HG03108 (cell line): Measurements from ENCODE around the gene PUDP.

ENCODE experiments used
- ATAC-seq: cut with Tn5 transposase; IDR thresholded peaks from one replicate; pipeline ENCODE4 v1.9.1; 2021; ENCODE audit warnings: moderate library complexity; ENCODE audit not compliant: unreplicated experiment

Gene PUDP

DNA sequence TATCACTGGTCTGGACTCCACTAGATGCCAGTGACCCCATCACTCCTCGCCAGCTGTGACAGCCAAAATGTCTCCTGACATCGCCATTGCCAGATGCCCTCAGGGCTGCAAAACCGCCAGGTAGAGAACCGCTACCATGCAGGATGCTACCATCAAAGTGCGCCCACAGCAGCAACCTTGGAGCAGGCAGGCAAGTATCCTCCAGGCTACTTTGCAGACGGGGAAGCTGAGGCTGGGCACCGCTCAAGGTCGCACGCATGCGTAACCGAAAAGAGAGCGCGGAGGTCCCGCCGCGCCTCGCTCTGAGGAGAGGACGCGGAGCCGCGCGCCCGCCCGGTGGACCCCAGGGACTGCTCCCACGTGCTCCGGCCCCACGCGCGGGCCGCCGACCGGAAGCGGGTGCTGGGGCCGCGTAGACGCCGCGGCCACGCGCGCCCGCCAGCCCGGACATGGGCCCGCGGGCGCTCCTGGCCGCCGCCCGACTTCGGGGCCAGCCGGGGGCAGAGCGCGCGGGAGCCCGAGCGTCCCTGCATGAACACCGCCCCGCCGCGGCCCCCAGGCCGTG, 458 bp downstream of the PUDP start, which contains the start of gene STS:
TSS of gene STS (plus strand) at position 300 of the 565 bp plus-strand sequence. CDS start 105,488 bp downstream, outside the sequence.
- peak; percentile 43 for ATAC-seq

DNA sequence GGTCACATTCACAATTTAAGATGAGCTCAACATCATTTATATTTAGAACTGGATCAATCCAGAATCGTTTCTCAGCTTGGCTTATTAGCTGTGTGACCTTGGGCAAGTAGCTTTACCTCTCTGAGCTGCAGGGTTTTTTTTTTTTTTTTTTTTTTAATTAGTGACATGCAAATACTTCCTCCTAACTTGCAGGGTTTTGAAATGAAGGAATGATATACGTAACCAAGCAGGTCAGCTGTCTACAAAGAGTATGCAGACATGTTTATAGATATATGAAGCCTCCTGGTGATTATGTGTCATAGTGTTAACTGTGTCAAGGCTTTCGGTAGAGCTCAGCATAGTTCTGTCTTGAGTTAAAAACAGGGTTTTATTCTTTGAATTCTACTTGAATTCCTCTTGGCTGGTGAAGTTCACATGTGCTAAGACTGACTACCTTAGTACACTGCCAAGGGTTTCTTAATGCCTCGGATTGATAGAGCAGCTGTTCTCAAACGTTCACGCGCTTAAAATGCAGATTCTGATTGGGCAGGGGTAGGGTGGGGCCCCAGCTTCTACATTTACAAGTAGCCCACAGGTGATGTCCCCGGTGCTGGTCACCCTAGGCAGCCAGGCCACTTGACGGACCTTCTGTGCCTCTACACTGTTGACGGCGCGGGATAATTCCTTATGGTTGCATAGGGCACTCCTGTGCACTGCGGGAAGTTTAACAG, 1.1 kb downstream of the PUDP start:
- peak; percentile 17 for ATAC-seq

DNA sequence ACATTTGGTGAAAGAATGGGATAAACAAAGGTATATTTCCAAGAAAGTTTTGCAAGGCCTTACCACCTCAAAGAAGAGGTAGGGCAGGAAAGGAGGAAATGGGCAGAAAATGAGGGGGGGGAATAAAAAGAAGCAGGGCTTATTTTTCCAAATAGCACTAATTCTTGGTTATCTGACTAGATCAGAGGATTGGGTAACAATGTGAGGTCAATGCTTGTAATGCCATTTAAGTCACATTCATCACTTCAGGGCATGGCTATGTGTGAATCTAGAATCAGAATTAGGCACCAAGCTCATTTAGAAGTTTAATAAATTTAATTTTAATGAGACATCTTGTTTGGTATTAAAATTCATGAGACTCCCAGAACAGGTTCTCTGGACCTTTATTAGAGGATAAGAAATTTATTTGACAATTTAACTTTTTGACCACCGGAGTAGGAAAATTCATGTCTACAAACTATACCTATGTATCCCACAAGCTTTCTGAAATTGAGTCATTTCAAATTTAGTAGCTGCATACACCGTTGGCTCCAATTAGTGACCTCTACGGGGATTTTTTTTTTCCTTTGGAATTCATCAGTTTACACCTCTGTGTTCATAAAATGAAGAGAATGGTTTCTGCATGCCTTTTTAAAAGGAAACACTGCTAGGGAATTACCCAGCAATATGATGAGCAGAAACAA, 1.8 kb downstream of the PUDP start:
- ATAC-seq, result no peak

DNA sequence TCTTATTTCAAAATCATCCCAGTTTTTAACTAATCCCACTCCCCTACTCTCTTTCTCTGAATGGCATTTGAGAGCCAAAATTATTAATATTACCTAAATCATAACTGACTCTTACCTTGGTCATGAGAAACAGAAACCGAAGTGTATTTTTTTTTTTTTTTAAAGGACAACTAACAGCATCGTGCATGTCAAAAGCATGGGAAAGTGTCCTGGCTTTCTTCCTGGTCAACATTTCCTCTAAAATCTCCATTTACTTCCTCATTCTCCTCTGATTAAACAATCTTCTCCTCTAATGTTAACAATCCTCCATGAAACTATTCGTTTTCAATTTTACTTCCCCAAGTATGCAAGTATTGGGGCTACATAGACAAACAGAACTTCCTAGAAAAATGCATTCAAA, 2.5 kb downstream of the PUDP start:
- no peak for ATAC-seq

GRCh38 chrX:7143941-7144525, 3.9 kb downstream of the PUDP start:
- ATAC-seq, result no peak

- no peak for ATAC-seq
Measured at GRCh38 chrX:7143076-7143475, 4.9 kb downstream of the PUDP start.

DNA sequence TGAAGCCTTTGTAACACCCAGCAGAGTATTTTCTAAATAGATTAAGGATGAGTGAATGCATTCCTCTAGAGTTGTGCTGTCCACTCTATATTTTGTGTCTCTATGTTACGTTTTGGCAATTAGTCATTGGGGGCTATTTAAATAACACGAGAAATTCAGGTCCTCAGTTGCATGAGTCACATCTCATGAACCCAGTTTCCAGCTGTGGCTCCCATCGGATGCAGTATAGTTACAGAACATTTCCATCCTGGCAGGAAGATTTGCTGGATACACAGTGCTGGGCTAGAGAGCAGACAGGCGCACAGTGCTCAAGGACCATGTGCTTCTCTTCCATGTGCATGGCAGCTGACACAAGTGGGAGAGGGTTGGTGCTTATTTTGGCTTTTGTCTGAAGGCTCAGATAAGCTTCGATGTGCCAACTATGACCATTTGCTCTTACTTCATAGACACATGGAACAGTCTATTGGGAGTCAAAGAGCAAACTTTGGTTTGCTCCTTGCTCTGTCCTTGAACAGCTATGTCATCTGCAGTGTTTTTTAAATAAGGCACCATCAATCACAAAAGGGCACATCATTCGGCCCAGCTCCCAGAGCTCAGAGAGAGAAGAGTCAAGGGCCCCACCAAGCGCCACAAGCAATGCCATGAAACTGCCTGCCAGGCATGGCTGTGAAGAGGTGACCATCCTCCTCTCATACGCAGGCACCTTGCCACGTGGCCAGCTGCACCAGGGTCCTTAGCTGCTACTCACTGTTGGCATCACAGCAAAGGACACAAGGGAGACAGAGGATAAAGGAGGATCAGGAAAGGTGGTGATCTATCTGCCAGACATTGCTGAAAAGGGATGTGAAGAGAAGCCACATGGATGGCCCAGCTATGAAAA, 8.5 kb downstream of the PUDP start:
- no peak for ATAC-seq

DNA sequence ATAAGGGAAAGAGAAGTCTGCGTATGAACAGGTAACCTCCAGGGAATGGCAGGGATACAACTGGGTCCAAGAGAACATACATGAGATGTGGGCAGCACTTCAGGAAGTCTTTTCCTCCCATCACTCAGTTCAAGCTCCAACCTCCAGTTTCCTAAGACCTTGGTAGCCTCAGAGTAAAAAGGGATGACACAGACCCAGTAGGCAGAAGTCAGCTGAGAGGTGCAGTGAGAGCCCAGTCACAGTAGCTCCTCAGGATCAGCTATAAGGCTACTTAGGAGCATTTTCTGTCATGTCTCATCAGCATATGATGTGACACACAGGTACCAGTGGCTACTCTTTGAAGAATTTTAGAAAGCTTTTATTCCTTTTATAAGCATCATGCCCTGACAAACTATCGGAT, 13.0 kb downstream of the PUDP start:
- ATAC-seq, result no peak

GRCh38 chrX:7133050-7133440, 14.9 kb downstream of the PUDP start:
- no peak for ATAC-seq

- ATAC-seq, result peak; percentile 56
Measured at GRCh38 chrX:7132335-7133049, 15.5 kb downstream of the PUDP start.

- no peak for ATAC-seq
Measured at GRCh38 chrX:7131621-7132020, 16.3 kb downstream of the PUDP start.

DNA sequence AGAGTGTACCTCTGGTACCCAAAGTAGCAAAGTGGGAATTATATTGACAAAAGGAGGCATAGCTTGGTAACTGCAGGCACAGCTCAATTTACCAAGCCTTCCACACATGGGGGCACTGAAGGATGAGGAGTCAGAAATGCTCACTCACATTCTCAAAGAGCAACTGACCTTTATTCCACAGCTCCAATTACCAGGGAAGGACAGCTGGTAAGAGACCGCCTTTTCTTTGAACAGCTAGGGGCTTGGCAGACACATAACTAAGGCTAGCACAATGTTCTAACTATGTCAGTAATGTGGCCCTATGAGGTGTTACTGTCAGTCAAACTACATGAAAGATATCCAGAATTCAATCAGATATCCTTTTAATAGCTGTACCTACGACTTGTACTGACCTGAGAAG, 20.9 kb downstream of the PUDP start:
- ATAC-seq, result no peak

GRCh38 chrX:7120878-7121219, 27.1 kb downstream of the PUDP start:
- ATAC-seq, result no peak

DNA sequence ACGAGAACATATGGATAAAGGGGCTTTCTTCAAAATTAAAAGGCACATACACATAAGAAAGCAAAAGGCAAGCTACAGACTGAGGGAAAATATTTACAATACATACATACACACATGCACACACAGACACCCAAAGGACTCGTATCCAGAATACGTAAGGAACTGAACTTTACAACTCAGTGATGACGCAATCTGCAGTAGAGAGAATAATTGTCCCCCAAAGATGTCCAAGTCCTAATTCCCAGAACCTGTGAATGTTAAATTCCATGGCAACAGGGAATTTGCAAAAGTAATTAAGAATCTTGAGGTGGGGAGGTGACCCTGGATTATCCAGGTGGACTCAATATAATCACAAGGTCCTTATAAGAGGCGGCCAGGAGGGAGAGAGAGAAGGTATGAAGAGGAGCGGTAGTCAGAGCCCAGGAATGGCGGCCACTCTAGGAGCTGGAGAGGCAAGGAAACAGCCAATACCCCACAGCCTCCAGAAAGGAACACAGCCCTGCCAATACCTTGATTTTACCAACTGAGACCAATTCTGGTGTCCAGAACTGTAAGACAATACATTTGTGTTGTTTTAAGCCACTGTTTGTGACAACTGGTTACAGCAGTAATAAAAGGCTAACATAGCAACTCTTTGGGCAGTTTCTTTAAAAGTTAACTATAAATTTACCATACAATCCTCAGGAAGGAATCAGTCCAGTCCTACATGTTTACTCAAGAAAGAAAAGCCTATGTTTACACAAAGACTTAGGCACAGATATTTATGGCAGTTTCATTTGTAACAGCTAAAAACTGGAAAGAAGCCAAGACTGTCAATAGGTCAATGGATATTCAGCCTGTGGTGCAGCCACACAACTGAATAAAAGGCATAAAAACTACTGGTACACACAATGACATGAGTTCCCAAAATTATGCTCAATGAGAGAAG, 27.7 kb downstream of the PUDP start:
- no peak for ATAC-seq

- ATAC-seq, result peak; percentile 42
Measured at GRCh38 chrX:7117587-7117986, 30.4 kb downstream of the PUDP start.

GRCh38 chrX:7116081-7116480, 31.9 kb downstream of the PUDP start:
- no peak for ATAC-seq

DNA sequence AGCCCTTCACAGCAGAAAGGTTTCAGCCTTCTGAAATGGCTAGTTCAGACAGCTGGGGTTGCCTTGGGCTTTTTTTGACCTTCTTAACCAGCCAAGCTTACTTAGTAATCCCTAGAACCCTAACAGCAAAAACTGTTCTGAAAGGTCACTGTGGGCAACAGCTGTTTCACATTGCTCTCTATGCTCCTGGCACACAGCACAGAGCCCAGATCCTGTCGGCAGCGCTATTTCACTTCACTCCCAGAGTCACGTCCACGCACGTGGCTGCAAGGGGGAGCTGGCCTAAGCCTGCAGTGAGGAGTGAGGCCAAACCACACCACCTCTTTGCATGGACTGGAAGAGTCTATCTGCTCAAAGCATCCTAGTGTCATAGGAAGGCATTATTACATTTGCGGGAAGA, 32.4 kb downstream of the PUDP start:
- ATAC-seq, result peak; percentile 73

DNA sequence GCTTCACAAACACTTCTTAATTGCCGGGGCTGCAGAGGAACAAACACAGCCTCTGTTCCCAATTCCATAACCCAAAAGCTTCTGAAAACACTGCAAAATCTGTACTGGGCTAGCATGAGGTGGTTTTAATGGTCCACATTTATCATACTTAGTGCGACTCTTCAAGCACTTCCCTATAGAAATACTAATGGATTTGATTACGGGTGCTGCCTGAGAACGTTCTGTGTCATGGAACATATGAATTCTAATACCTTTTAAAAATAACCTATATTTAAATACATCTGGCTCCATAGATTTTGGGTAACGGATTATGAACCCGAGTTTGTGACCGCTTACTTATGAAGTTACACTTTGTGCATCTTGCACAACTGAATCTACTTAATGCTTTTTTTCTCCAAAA, 35.9 kb downstream of the PUDP start:
- ATAC-seq, result no peak

DNA sequence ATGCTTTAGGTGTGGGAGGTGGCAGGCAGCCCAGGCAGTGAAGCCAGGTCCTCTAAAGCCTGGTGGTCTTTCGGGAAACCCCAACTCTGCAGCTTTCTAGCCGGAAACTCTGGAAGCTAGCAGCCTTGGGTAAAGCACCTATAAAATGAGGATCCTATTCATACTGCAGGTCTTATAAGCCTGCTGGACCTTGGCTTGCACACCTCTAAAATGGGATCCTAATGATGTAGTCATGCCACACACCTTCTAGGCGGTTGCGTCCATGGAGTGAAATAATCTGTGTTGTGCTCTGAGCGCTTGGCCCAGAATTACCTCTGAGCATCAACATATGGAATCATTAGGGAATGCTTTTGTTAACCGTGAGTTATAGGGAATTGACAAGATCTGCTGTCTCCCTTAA, 36.4 kb downstream of the PUDP start:
- ATAC-seq, result no peak
